T-cell (primary cell): ENCODE measurements around the gene GBP3. TPM values are rescaled to one million over a fixed set of nuclear protein-coding genes. Genes with fewer than 3 reads are reported as not detected.

Source experiments
- ATAC-seq, 4 experiments: fragments of 200-7000 bp in 3 of 4; fragments of 150-1000 bp in 1 of 4; cut with Tn5 transposase; replicated peaks in 1 of 4; 1 replicate in 3 of 4; 2 replicates in 1 of 4; pipeline ENCODE4 v1.10.0; 2021; ENCODE audit warnings: moderate library complexity in 3 of 4, mild to moderate bottlenecking in 2 of 4, moderate number of reproducible peaks in 1 of 4
- CTCF ChIA-PET, 2 donors: fragments of 300-600 bp; sonication (Branson Sonifier 250); formaldehyde crosslinking; loops; one replicate each; lab custom pipeline; 2022; ENCODE audit warnings: antibody characterized with exemption in 2 of 2; lab: Charles Lee
- POLR2A ChIA-PET, 2 donors: fragments of 300-600 bp; sonication (Branson Sonifier 250); formaldehyde crosslinking; loops; one replicate each; lab custom pipeline; 2022; ENCODE audit warnings: antibody characterized with exemption in 2 of 2; lab: Charles Lee
- DNase-seq, 35 experiments: peaks; one replicate each; pipeline versions ENCODE4 v3.0.0 to v3.0.0-alpha.2; 2013 to 2023
- H3K27ac ChIP-seq: one replicate; pipeline ENCODE4 v1.5.1; 2013; ENCODE audit warnings: low read length
- H3K27me3 ChIP-seq, 2 experiments: replicated peaks in 1 of 2; 1 replicate in 1 of 2; 2 replicates in 1 of 2; pipeline versions ENCODE4 v1.6.1 to v1.7.0; 2013; ENCODE audit warnings: low read length in 1 of 2, mixed read lengths in 1 of 2; ENCODE audit not compliant: control insufficient read depth in 2 of 2, insufficient read depth in 2 of 2; ENCODE audit errors: extremely low read depth in 1 of 2
- H3K36me3 ChIP-seq, 2 donors: 1 replicate in 1 of 2; 2 replicates in 1 of 2; pipeline versions ENCODE4 v1.6.1 to v1.7.0; 2013; ENCODE audit warnings: low read length in 1 of 2; ENCODE audit not compliant: control insufficient read depth in 2 of 2, insufficient read depth in 1 of 2; ENCODE audit errors: extremely low read depth in 1 of 2
- H3K4me1 ChIP-seq, 2 experiments: 1 replicate in 1 of 2; 2 replicates in 1 of 2; pipeline versions ENCODE4 v1.6.1 to v1.7.0; 2013; ENCODE audit warnings: low read length in 2 of 2, mixed read lengths in 1 of 2; ENCODE audit not compliant: insufficient read depth in 2 of 2, control insufficient read depth in 1 of 2; ENCODE audit errors: extremely low read depth in 1 of 2
- H3K4me3 ChIP-seq, 2 donors: 1 replicate in 1 of 2; 2 replicates in 1 of 2; pipeline versions ENCODE4 v1.5.1 to v1.7.0; 2013; ENCODE audit warnings: mild to moderate bottlenecking in 2 of 2, low read length in 1 of 2, moderate library complexity in 1 of 2; ENCODE audit not compliant: control insufficient read depth in 1 of 2; ENCODE audit errors: extremely low read depth in 1 of 2
- H3K9me3 ChIP-seq: 2 replicates; pipeline ENCODE4 v1.7.0; 2013
- H3K27ac Mint-ChIP-seq, 2 donors: one replicate each; pipeline ENCODE4 v1.8.0; 2020 to 2021; ENCODE audit warnings: mild to moderate bottlenecking in 2 of 2, mixed read lengths in 2 of 2
- H3K27me3 Mint-ChIP-seq, 2 donors: one replicate each; pipeline ENCODE4 v1.8.0; 2021 to 2022; ENCODE audit warnings: mixed read lengths in 2 of 2
- H3K36me3 Mint-ChIP-seq: one replicate; pipeline ENCODE4 v1.8.0; 2021; ENCODE audit warnings: mixed read lengths
- H3K4me1 Mint-ChIP-seq, 3 donors: one replicate each; pipeline ENCODE4 v1.8.0; 2020 to 2022; ENCODE audit warnings: mixed read lengths in 3 of 3, mild to moderate bottlenecking in 1 of 3
- H3K4me3 Mint-ChIP-seq, 3 donors: one replicate each; pipeline ENCODE4 v1.8.0; 2020 to 2022; ENCODE audit warnings: mild to moderate bottlenecking in 3 of 3, mixed read lengths in 3 of 3, moderate library complexity in 3 of 3
- H3K9me3 Mint-ChIP-seq, 3 donors: one replicate each; pipeline ENCODE4 v1.8.0; 2020 to 2022; ENCODE audit warnings: mixed read lengths in 3 of 3
- WGBS: methylation state at CpG from one replicate; pipeline ENCODE4 v1.1.5; 2013; ENCODE audit warnings: missing lambda C conversion rate; ENCODE audit not compliant: insufficient coverage; 5-methylcytosine and 5-hydroxymethylcytosine counted together
- total RNA-seq, 35 experiments: library from RNA in 6 of 35; stranded (reverse) in 6 of 35; fragments of 120-200 nt in 1 of 35; gene quantifications; one replicate each; pipeline versions ENCODE4 v1.2.1 to v1.2.4 and lab custom pipeline; 2013 to 2026

Gene GBP3
- total RNA-seq, 5 donors from 2014 or later (not counting 1 experiment from before 2014, with no cell fraction given) = 26.7 to 52.0 (median 39.2) TPM

DNA sequence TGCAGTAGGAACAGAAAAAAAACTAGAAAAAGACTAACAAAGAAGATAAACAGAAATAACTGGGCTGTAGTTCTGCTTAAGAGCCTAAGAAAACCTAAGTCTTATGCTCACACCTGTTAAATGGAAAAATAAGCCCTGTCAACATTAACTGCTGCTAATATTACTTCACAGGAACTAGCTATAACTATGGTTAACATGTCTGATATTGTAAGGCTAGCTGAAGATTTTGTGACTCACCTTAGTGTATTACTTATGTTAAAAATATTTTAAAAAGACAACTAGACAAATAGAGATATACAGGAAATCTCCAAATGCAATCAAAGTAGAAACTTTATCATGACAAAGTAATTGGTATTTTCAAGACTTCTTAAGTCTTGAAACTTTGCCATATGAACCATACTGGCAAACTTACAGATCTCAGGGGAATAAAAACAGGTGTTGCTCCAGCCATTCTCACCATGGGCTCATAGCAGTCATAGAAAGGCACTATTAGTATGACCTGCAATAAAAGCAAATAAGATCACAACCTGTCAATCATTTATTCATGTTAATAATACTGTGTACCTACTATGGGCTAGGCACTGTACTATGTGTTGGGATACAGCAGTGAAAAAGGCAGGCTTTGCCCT is 60.9 kb downstream of the GBP3 start:
- H3K27ac ChIP-seq = no peak overlapping the region
- DNase-seq (no peak), ATAC-seq (no peak)
- H3K27me3 Mint-ChIP-seq = no peaks in the 10 kb centered on the region
- H3K9me3 ChIP-seq = no peaks in the 10 kb centered on the region
- POLR2A ChIA-PET = no interaction called here
- H3K4me1 ChIP-seq = no peaks in the 10 kb centered on the region
- peaks cover 0 to 66% of the 10 kb centered on the region in 2 donors for H3K36me3 ChIP-seq
- H3K36me3 Mint-ChIP-seq = peaks cover 68% of the 10 kb centered on the region
- H3K4me1 Mint-ChIP-seq = no peaks in the 10 kb centered on the region
- H3K27ac Mint-ChIP-seq = no peak overlapping the region
- no peaks in the 10 kb centered on the region for H3K27me3 ChIP-seq
- H3K9me3 Mint-ChIP-seq = no peaks in the 10 kb centered on the region
- no peak overlapping the region for H3K4me3 Mint-ChIP-seq
- H3K4me3 ChIP-seq = no peak overlapping the region
- CTCF ChIA-PET = interaction anchor here in 1 of 2 donors (1.2 to 1.3 kb wide), 2 partner anchors 27 to 36 kb away, joined by 3 to 4 read pairs; no protein-coding TSS in a partner anchor

GRCh38 chr1:88961081-88961480 is 61.6 kb downstream of the GBP3 start:
- ChIA-PET CTCF (interaction anchor here in 1 of 2 donors (1.2 to 1.3 kb wide), 2 partner anchors 27 to 37 kb away, joined by 3 to 4 read pairs; no protein-coding TSS in a partner anchor), POLR2A (no interaction called here)
- Mint-ChIP-seq H3K9me3 (no peaks in the 10 kb centered on the region), H3K27me3 (no peaks in the 10 kb centered on the region), H3K36me3 (peaks cover 68% of the 10 kb centered on the region), H3K27ac (no peak overlapping the region), H3K4me1 (no peaks in the 10 kb centered on the region), H3K4me3 (no peak overlapping the region)
- Histone ChIP-seq H3K4me3 (no peak overlapping the region), H3K27ac (no peak overlapping the region), H3K27me3 (no peaks in the 10 kb centered on the region), H3K36me3 (peaks cover 0 to 67% of the 10 kb centered on the region in 2 donors), H3K4me1 (no peaks in the 10 kb centered on the region), H3K9me3 (no peaks in the 10 kb centered on the region)
- no CpG with 5 or more reads among the region's 1 CpG for WGBS
- ATAC-seq (no peak), DNase-seq (no peak)

Other genes starting within 250 kb of the GBP3 start
- gene GTF2B, start 131.3 kb downstream of the GBP3 start, total RNA-seq = 10 to 100 TPM; 34.2 to 54.5 (median 38.7) TPM
- 10 to 100 TPM; 21.9 to 25.4 (median 23.2) TPM for gene KYAT3, start 30.2 kb downstream of the GBP3 start, total RNA-seq
- 10 to 100 TPM; 17.7 to 23.0 (median 21.0) TPM for gene RBMXL1, start 30.2 kb downstream of the GBP3 start, total RNA-seq
- 10 to 100 TPM; 29.5 to 57.8 (median 53.5) TPM for gene GBP1, start 42.3 kb upstream of the GBP3 start, total RNA-seq
- gene GBP2, start 103.2 kb upstream of the GBP3 start, total RNA-seq = 100 to 1,000 TPM in 4 of 5 donors, 10 to 100 TPM in 1; 82.2 to 226 (median 186) TPM
- under 1 TPM in 3 of 5 donors, not detected in 2; 0.19 to 0.35 (median 0.25) TPM for gene GBP7, start 153.1 kb upstream of the GBP3 start, total RNA-seq
- gene GBP4, start 176.1 kb upstream of the GBP3 start, total RNA-seq = 10 to 100 TPM; 24.7 to 61.3 (median 36.5) TPM
- gene GBP5, start 250.0 kb upstream of the GBP3 start, total RNA-seq = 100 to 1,000 TPM in 4 of 5 donors, 10 to 100 TPM in 1; 46.8 to 165 (median 116) TPM